ENCODE measurements around the gene LIF.

Gene LIF

DNA sequence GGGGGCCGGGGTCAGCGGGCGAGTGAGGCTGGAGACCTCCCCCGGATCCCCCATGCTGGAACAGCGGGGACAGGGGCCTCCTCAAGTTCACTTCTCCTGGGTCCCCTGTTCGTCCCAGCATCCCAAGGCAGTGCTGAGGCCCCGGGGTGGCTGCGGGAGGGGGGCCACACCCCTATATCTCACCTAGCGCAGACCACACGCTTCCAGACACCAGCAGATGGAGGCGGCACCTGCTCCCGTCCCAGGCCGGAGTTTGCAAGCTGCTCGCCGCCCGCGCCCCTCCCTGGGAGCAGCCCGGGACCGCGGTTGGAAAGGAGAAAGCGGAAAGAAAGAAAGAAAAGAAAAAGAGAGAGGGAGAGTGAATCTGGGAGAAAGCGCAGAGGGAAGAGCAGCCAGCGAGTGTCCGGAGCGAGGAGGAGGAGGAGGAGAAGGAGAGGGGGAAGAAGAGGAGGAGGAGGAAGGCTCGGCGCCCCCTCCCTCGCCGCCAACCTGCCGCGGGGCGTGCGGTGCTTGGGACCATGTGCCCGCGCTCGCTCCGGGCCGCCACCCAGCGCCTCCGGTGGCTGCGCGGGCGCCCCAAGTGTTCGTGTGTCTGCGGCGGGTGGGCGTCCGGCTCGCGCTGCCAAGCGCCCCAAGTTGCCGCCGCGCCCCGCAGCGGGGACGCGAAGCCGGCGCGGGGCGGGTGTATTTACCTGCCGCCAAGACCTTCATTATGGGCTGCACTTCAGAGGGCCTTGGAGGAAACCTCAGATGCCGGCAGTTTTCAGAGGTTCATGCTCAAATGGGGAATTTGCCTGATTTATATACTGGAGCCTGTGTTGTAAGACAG, at the start of gene LIF:
Gene LIF (minus strand): TSS at position 775 of the 829 bp plus-strand sequence. CDS start 64 bp downstream, at position 711.
- DNase-seq, result peak; percentile 46

DNA sequence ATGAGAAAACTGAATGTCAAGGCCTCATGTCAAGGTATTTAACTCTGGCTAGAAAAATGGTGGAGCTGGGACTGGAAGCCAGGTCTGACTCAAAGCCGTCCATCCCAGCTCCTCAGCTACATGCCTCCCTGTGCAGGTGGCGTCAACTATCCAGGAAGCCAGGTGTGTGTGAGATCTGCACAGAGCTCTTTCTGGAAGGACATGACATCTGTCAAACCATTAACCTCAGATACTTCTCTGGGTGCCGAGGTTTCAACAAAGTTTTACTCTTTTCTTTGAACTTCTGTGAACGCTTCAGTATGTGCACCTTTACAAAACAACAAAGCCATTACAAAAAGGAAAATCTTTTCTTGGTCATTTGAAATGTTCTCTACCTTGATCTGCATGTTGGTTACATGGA, 49.8 kb upstream of the LIF start:
- DNase-seq, result no peak

DNA sequence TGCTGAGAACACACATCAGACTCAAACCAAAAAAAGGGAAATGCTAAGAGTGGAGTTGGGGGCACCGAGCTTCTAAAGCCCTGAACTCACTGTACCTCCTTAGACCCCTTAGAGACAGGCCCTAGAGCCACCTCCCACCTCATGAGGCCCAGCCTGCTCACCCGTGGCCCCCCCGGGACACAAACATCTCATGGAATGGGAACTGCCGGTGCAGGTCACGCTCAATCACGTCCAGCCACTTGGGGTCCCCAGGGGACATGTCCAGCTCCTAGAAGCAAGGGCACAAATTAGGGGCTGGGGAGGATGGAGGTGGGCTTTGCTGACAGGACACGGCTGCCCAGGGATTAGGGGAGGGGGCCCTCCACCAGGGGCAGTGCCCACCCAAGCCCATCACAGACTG, 49.0 kb upstream of the LIF start:
- DNase-seq, result no peak

DNA sequence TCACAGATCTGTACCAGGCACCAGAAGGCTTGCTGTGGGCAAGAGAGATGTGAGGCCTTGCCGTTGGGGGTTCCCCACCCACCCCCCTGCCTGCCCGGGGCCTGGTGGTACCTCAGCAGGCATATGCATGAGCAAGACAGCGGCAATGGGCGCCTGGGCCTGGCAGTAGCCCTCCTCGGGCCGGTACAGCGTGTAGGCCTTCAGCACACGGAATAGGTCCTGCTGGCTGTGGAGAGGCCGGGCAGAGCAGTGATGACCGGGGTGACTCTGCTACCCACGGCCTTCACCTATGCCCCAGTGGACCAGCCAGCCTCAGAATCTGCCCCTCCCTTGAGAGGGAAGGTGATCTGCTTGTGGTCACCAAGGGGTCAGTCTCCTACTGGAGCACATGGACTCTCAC, 48.3 kb upstream of the LIF start:
- DNase-seq, result no peak

DNA sequence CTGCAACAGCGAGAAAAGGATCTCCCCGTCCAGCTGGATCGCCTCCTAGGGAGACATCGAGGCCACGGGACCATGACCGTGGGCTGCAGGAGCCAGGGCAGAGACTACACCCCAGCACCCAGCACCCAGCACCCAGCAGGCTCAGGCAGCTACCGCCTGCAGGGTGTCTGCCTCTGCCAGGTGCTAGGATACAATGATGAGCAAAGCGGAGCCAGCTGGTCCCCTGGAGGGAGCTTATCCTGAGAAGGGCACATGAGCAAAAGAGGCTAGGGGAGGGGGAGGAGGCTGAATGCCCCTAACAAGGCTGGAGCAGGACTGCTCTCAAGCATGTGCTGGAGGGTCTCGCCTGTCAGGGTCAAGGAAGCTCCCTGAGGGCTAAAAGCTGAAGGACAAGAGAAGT, 47.5 kb upstream of the LIF start:
- DNase-seq, result no peak

DNA sequence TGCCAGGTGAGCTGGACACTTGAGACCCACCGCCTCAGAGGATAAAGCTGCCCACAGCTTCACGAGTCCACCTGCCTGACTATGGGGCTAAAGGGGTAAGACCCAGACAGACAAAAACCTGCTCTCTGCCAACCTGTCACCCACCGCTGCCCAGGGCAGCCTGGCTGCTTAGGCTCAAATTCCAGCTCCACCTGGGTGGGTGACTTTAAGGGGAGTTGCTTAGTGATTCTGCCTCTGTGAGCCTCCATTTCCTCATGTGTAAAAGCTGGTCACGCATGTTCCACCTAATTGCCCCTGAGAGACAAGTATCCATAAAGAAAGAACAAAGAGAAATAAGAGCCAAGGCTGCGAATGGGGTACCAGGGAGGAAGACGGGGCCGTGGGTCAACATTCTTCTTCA, 46.5 kb upstream of the LIF start:
- DNase-seq, result no peak

DNA sequence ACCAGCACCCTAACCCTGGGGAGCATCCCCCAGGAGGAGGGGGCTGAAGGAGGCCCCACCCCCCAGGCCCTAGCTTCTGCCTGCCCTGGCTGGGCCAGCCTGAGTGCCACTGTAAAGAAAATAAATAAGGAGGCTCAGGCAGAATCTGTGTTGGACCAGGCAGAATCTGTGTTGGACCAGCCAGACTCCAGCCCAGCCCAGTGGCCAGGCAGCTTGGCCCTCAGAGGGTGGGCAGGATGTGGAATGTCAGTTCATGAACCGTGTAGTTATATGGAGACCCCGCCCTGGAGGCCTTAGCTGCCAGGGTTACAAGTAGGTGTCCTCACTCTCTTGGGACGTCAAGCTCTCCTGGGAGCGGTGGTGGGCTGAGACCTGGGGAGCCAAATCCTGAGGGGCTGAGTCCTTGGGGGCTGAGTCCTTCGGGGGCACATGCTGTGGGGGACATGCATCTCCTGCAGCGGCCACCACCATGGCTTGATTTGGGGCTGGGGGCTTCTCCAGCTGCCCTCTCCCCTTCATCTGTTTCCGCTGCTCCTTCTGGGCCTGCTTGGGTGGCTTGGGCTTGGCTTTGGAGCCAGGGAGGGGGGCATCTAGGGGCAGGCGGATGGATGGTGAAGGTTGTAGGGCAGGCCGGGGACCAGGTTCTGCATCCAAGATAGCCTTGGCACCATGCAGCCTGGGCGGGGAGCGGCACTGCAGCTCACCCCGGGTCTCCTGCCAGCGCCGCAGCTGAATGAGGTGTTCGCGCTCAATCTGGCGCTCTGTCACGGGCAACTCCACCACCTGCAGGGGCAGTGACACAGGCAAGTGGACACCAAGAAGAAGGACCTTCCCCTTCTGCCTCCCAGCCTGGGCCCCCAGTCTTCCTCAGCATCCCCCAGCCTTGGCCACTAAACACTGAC, 45.8 kb upstream of the LIF start:
- no peak for DNase-seq

DNA sequence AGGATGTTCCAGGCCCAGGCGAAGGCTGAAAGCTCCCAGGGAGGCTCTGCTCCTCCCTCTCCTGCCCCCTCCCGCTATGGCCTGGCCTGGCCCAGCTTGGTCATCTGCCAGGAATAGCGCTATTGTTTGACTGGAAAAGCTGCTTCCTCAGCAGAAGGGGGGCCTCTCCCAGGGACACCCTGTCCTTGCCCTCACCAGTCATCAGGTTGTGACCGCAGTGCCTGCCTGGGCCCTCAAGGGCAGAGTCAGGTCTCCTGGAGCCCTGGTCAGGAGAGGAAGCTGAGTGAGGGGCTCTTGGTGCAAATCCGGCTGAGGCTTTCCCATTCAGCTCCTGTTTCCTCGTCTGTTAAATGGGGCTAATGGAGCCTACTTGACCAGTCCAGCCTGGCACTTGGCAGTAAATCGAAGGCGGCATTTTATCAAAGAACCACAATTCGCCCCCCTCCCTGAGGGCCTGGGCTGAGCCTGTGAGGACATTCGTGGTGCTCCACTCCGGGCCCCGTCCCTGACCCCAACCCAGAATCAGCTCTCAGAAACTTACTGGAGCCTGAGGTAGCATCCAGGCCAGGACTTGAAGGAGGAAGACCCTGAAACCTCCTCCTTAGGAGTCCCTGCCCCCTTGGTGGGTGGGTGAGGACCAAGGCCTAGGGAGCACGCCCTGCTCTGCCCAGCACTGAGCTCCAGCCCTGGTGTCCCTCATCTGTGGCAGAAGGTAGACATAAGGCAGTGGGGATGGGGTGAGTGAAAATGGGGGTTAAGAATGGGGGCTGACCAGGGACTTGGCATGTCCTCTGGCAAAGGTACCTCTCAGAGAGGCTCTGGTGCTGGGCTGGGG, 44.7 kb upstream of the LIF start:
- DNase-seq, result no peak

DNA sequence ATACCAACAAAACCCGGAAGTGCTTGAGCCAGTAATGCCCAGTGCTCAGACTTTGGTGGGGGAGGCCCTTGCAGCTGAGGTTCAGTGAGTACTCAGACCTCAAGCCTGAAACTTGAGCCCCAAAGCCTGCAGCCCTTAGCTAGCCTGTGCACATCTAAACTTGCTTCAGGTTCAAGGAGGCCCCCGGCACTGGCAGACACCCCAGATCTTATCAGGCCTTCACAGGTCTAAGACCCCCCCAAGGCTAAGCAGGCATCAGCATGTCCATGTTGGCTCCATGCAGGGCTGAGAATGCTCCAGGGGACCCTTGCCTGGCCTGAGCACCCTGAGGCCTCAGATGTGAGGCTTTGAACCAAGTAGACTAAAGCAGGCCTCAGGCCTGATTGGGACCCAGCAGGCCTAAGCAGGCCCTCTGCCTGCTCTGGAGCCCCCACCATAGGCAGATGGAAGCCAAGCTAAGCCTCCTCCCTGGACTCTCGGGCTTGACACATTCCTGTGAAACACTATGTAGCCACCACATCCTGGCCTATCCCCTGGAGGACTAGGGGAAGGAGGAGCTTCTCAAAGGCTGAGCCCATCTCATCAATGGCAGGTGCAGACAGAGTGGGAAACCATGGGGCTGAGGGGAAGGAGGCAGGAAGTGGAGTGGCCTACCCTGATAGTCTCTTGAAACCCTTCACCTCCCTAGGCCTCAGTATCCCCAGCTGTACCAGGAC, 43.9 kb upstream of the LIF start:
- no peak for DNase-seq

DNA sequence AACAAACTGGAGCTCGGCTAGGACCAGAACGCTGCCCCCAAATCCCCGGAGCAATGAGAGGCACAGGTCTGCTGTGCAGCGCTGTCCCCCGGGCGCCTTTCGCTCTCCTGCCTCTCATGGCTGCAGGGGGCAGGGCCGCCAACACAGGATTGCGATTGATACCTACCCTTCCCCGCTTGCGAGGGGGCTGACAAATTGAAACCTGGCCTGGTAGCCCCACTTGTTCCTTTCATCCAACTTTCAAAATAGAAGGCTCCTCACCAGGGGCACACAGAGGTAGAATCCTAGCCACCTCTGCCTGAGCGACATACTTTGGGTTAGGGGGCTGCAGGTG, 43.4 kb upstream of the LIF start:
- no peak for DNase-seq

DNA sequence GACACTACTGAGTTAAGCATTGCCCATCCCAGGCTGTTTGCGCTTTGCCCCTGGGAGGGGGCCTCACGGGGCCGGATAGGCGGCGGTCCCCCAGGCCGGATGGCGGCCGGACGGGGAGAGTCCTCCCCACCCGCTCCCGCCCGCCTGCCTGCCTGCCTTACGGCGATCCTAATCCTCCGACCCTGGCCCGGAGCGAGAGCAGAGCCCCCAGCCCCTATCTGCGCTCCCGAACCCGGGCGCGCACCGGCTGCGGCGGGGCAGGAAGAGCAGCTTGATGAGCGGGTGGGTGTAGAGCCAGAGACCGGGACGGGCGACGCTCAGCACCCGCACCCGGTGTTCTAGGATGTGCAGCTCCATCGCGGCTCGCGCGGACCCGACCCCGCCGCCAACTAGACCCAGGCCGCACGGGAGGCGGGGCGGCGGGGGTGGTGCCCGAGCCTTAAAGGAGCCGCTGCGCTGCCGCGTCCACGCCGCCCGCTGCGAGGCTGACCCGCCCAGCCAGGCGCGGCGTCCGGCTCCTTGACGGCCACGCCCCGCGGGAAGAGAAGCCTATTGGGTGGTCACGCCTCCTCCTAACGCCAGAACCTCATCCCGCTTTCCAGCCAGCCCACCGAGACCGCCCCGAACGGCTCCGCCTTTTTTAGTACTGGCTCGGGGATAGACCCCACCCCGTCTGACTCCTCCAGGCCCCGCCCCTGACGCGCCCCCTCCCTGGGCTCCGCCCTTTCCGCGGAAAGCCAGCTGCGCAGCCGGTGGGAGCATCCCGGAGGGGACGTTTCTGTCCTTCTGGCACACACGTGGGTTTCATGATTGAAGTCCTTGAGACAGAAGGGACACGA, 42.8 kb upstream of the LIF start, which contains the start of gene CASTOR1:
Gene CASTOR1 (minus strand): TSS at position 365 of the 839 bp plus-strand sequence. CDS start 8 bp downstream, at position 357.
- peak; percentile 89 for DNase-seq

DNA sequence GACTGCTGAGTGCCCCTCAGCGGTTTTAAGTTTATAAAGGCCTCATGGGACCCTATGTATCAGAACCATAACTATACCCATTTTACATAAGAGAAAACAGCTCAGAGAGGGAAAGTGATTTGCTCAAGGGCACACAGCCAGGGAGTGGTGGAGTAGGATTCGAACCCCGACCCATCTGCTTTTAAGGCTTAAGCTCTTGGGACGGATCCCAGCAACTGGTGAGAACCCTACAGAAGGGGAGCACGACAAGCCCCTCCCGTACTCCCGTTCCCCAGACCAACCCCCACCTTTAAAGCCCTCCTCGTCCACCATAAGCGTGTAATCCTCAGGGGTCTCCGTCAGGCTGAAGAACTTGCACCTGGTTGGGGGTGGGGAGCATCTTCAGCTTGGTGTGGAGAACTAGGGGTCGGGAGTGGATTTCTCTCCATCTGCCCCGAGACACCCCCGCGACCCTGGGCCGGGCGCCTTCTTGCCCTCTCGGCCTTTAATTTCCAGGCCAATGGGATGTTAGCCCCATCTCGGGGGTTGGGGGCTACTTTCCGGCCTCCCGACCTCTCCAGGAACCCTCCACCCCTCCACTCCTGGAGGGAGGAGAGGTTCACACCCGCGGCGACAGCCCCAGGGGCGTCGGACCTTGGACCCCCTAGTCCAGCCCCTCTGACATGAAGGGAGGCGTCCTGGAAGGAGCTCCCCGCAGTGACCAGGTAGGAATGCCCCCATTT, 42.0 kb upstream of the LIF start:
- DNase-seq, result no peak

DNA sequence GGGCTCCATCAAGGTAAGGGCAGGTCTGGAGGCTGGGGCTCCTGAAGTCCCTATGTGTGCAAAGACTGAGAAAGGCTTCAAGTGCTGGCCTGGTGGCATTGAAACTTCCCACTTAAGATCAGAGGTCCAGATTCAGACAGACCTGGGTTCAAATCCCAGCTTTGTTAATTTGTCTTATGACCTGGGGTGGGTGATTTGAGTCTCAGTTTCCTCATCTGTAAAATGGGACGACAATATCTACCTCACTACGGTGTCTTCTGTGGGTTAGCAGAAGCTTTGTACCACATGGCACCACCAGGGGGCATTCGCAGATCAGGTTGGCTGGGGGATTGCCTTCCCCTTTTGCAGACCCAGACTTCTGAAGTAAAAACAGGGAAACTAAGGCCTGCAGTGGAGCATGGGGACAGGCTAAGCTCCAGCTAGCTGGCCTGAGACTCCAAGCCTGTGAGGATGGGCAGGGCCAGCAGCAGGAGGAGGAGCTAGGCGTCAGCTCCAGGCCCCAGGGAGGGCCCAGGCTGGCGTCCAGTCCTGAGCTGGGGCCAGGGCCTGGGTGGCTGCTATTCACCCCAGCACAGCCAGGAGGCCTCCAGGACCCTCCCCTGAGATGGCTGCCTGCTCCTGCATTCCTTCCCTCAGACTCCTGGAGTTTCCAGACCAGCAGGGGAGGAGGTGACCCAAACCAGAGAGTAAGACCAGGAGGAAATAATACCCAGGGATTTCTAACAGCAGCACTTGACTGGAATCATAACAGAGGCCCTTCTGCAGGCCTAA, 41.3 kb upstream of the LIF start:
- DNase-seq, result peak; percentile 89

DNA sequence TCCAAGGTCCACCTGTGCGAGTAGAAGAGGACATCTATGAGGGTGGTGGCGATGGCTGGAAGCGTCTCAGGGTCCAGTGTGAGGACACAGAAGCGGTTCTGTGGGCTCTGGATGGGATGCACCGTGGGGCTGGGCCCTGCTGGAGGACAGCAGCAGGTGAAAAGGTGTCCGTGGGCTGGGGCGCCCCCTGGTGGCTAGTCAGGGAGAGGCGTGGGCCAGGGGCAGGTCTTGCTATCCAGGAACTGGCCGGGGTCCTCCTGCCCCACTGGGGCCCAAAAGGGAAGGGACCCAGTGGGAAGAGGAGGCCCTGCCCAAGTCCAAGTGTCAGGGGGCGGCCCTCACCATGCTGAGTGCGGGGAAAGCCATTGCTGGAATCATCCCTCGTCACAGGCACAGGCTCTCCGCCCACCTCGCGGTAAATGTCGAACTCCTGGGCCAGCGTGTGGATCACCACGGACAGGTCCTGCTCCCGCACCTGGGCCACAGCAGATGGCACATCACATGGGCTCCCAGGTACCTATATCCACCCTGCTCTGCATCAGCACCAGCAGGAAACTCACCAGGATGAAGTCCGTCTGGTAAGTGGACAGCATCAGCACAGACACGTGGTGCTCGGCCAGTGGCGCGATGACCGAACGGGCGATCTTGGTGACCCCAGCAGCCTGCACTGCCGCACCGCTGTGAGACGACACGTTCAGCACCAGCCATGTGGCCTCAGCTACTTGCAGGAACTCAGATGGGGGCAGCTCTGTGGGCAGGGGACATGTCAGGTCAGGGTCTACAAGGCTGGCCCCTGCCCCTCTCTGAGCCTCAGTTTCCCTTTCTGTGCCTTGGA, 40.5 kb upstream of the LIF start:
- peak; percentile 85 for DNase-seq

DNA sequence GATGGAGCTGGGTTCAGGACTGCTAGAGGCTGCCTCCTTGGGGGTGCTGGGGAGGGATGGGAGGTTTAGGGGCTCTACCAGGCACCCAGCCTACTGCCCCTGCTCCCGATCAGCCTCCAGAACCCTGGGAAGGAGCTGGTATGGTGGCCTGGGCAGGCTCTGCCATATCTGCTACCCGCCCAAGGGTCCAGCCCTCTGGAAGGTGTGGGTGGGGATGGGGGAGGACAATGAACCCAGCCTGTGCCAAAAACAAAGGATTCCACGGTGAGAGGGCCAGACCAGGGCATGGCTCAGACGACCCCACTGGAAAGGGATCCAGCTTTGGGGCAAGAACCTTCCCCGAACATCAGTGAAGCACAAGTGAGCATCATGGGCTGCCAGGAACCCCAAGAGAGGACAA, 39.8 kb upstream of the LIF start:
- no peak for DNase-seq

DNA sequence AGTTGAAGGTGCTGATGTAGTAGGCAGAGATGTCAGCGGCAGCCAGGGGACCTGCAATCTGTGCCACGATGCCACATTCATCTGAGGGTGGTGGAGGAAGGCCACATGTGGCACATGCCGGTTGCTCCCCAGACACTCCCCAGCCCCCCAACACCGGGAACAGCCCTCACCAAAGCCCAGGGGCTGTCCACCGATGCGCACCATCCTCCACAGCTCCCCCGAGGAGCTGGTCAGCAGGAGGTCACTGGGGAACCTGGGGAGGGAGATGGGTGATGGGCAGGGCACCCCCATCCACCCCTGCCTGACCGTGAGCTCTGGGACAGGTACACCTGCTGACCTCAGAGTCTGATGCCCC, 39.3 kb upstream of the LIF start:
- no peak for DNase-seq

DNA sequence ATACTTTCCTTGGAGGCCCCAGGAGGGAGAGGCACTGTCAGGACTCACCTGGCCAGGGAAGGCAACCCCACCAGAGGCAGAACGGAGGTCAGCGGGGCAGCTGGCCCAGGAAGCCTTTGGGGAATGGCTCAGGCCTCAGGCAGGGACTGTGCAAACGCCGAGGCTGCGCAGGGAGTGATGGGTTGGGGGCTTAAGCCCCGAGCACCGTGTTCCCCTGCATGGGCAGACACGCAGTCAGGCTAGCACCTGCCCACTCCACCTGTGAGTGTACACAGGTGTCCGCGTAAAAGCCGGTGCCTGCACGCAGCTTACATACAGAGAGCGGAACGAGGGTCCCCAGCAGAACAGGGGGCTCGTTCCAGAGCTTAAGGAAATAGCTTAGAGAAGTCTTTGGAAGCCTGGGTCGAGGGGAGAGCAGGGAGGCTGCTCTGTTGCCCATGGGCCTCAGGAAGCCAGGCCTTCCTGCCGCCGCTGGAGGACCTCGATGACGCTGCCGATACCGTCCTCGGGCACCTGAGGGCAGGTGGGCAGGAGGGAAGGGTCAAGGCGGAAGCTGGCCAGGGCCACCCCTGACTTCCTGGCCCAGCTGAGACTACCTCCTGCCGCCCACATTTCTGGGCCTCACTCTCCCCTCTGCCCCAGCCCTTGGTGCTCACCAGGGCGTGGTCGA, 38.8 kb upstream of the LIF start:
- no peak for DNase-seq

DNA sequence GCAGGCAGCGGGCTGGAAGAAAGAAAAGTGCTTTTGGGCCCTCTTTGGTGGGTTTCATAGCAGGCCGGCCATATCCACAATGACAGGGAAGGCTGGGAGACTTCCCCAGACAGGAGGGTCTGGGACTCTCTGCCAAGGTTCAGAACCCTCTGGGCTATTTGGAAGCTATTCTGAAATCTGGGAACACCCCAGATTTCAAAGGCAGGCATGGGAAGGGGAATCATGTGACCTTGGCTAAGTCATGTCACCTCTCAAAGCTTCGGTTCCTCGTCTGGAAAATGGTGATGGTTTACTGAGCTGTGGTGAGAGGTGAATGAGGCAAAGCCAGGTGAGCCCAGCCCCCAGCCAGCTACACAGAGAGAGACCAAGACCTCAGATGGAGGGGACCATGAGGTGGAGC, 38.1 kb upstream of the LIF start:
- DNase-seq, result no peak

DNA sequence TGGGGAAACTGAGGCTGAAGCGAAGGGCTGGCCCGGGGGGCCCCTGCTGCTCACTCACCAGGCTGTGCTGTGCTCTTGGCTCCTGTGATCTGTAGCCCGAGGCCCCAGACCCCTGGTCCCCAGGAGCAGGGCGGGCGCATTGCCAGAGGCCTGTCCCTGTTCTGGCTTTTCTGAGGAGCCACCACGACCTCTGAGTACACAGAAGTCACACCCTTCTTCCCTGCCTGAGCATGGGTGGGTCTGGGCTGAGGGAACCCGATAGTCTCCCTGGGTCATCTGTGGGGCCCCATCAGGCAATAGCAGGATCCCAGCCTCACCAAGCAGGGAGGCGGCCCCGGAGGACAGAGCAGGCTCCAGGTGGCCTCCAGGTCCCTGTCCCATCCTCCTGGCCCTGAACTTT, 37.6 kb upstream of the LIF start:
- DNase-seq, result no peak
